ENCODE data around the gene SDK2.

Gene SDK2

GRCh38 chr17:73628642-73629552, 15.3 kb downstream of the SDK2 start:
- Histone ChIP-seq H3K4me3 (ENCODE audit: low read depth, low read length) (no peak overlapping the region), H3K9ac (ENCODE audit: low read depth, low read length) (no peak overlapping the region), H3K27me3 (ENCODE audit: control insufficient read depth, insufficient read depth, low read length) (no peaks in the 10 kb centered on the region), H3K36me3 (ENCODE audit: control insufficient read depth, insufficient read depth, low read length) (peaks cover 5% of the 10 kb centered on the region), H3K9me3 (ENCODE audit: control insufficient read depth, insufficient read depth, low read length) (no peaks in the 10 kb centered on the region), H3K4me1 (ENCODE audit: control insufficient read depth, insufficient read depth, low read length) (no peaks in the 10 kb centered on the region)

GRCh38 chr17:73625991-73626673, 18.1 kb downstream of the SDK2 start:
- Histone ChIP-seq H3K4me3 (ENCODE audit: low read depth, low read length) (no peak overlapping the region), H3K36me3 (ENCODE audit: control insufficient read depth, insufficient read depth, low read length) (peaks cover 5% of the 10 kb centered on the region), H3K9ac (ENCODE audit: low read depth, low read length) (no peak overlapping the region), H3K27me3 (ENCODE audit: control insufficient read depth, insufficient read depth, low read length) (no peaks in the 10 kb centered on the region), H3K4me1 (ENCODE audit: control insufficient read depth, insufficient read depth, low read length) (no peaks in the 10 kb centered on the region), H3K9me3 (ENCODE audit: control insufficient read depth, insufficient read depth, low read length) (no peaks in the 10 kb centered on the region)

- H3K27me3 ChIP-seq (ENCODE audit: control insufficient read depth, insufficient read depth, low read length) = no peaks in the 10 kb centered on the region
- no peak overlapping the region for H3K9ac ChIP-seq (ENCODE audit: low read depth, low read length)
- H3K4me1 ChIP-seq (ENCODE audit: control insufficient read depth, insufficient read depth, low read length) = no peaks in the 10 kb centered on the region
- no peaks in the 10 kb centered on the region for H3K9me3 ChIP-seq (ENCODE audit: control insufficient read depth, insufficient read depth, low read length)
- H3K4me3 ChIP-seq (ENCODE audit: low read depth, low read length) = no peak overlapping the region
- H3K36me3 ChIP-seq (ENCODE audit: control insufficient read depth, insufficient read depth, low read length) = peaks cover 5% of the 10 kb centered on the region
Observed at GRCh38 chr17:73625006-73625405, 19.2 kb downstream of the SDK2 start.

- H3K4me3 ChIP-seq (ENCODE audit: low read depth, low read length) = no peak overlapping the region
- no peaks in the 10 kb centered on the region for H3K27me3 ChIP-seq (ENCODE audit: control insufficient read depth, insufficient read depth, low read length)
- H3K9ac ChIP-seq (ENCODE audit: low read depth, low read length) = no peak overlapping the region
- H3K9me3 ChIP-seq (ENCODE audit: control insufficient read depth, insufficient read depth, low read length) = no peaks in the 10 kb centered on the region
- H3K36me3 ChIP-seq (ENCODE audit: control insufficient read depth, insufficient read depth, low read length) = peaks cover 5% of the 10 kb centered on the region
- no peaks in the 10 kb centered on the region for H3K4me1 ChIP-seq (ENCODE audit: control insufficient read depth, insufficient read depth, low read length)
Observed at GRCh38 chr17:73624496-73624988, 19.7 kb downstream of the SDK2 start.

GRCh38 chr17:73623818-73624217, 20.4 kb downstream of the SDK2 start:
- no peaks in the 10 kb centered on the region for H3K27me3 ChIP-seq (ENCODE audit: control insufficient read depth, insufficient read depth, low read length)
- no peak overlapping the region for H3K9ac ChIP-seq (ENCODE audit: low read depth, low read length)
- H3K4me3 ChIP-seq (ENCODE audit: low read depth, low read length) = no peak overlapping the region
- H3K36me3 ChIP-seq (ENCODE audit: control insufficient read depth, insufficient read depth, low read length) = peaks cover 2% of the 10 kb centered on the region
- no peaks in the 10 kb centered on the region for H3K9me3 ChIP-seq (ENCODE audit: control insufficient read depth, insufficient read depth, low read length)
- H3K4me1 ChIP-seq (ENCODE audit: control insufficient read depth, insufficient read depth, low read length) = no peaks in the 10 kb centered on the region

- Histone ChIP-seq H3K27me3 (ENCODE audit: control insufficient read depth, insufficient read depth, low read length) (no peaks in the 10 kb centered on the region), H3K9ac (ENCODE audit: low read depth, low read length) (no peak overlapping the region), H3K36me3 (ENCODE audit: control insufficient read depth, insufficient read depth, low read length) (peaks cover 2% of the 10 kb centered on the region), H3K4me3 (ENCODE audit: low read depth, low read length) (no peak overlapping the region), H3K9me3 (ENCODE audit: control insufficient read depth, insufficient read depth, low read length) (no peaks in the 10 kb centered on the region), H3K4me1 (ENCODE audit: control insufficient read depth, insufficient read depth, low read length) (peaks cover 1% of the 10 kb centered on the region)
Observed at GRCh38 chr17:73623247-73623646, 21.0 kb downstream of the SDK2 start.

GRCh38 chr17:73622381-73622780, 21.9 kb downstream of the SDK2 start:
- H3K27me3 ChIP-seq (ENCODE audit: control insufficient read depth, insufficient read depth, low read length) = no peaks in the 10 kb centered on the region
- H3K4me1 ChIP-seq (ENCODE audit: control insufficient read depth, insufficient read depth, low read length) = peaks cover 10% of the 10 kb centered on the region
- H3K9me3 ChIP-seq (ENCODE audit: control insufficient read depth, insufficient read depth, low read length) = no peaks in the 10 kb centered on the region
- no peak overlapping the region for H3K9ac ChIP-seq (ENCODE audit: low read depth, low read length)
- H3K4me3 ChIP-seq (ENCODE audit: low read depth, low read length) = no peak overlapping the region
- H3K36me3 ChIP-seq (ENCODE audit: control insufficient read depth, insufficient read depth, low read length) = peaks cover 2% of the 10 kb centered on the region

- peaks cover 2% of the 10 kb centered on the region for H3K36me3 ChIP-seq (ENCODE audit: control insufficient read depth, insufficient read depth, low read length)
- peaks cover 13% of the 10 kb centered on the region for H3K4me1 ChIP-seq (ENCODE audit: control insufficient read depth, insufficient read depth, low read length)
- H3K4me3 ChIP-seq (ENCODE audit: low read depth, low read length) = no peak overlapping the region
- no peaks in the 10 kb centered on the region for H3K27me3 ChIP-seq (ENCODE audit: control insufficient read depth, insufficient read depth, low read length)
- no peaks in the 10 kb centered on the region for H3K9me3 ChIP-seq (ENCODE audit: control insufficient read depth, insufficient read depth, low read length)
- H3K9ac ChIP-seq (ENCODE audit: low read depth, low read length) = no peak overlapping the region
Observed at GRCh38 chr17:73621685-73622084, 22.6 kb downstream of the SDK2 start.

GRCh38 chr17:73620414-73620813, 23.8 kb downstream of the SDK2 start:
- peaks cover 19% of the 10 kb centered on the region for H3K4me1 ChIP-seq (ENCODE audit: control insufficient read depth, insufficient read depth, low read length)
- H3K4me3 ChIP-seq (ENCODE audit: low read depth, low read length) = no peak overlapping the region
- H3K36me3 ChIP-seq (ENCODE audit: control insufficient read depth, insufficient read depth, low read length) = no peaks in the 10 kb centered on the region
- H3K27me3 ChIP-seq (ENCODE audit: control insufficient read depth, insufficient read depth, low read length) = no peaks in the 10 kb centered on the region
- H3K9ac ChIP-seq (ENCODE audit: low read depth, low read length) = no peak overlapping the region
- no peaks in the 10 kb centered on the region for H3K9me3 ChIP-seq (ENCODE audit: control insufficient read depth, insufficient read depth, low read length)

GRCh38 chr17:73617501-73617900, 26.7 kb downstream of the SDK2 start:
- H3K4me1 ChIP-seq (ENCODE audit: control insufficient read depth, insufficient read depth, low read length) = peaks cover 31% of the 10 kb centered on the region
- H3K9ac ChIP-seq (ENCODE audit: low read depth, low read length) = no peak overlapping the region
- no peaks in the 10 kb centered on the region for H3K9me3 ChIP-seq (ENCODE audit: control insufficient read depth, insufficient read depth, low read length)
- H3K4me3 ChIP-seq (ENCODE audit: low read depth, low read length) = no peak overlapping the region
- H3K36me3 ChIP-seq (ENCODE audit: control insufficient read depth, insufficient read depth, low read length) = no peaks in the 10 kb centered on the region
- no peaks in the 10 kb centered on the region for H3K27me3 ChIP-seq (ENCODE audit: control insufficient read depth, insufficient read depth, low read length)

- Histone ChIP-seq H3K9me3 (ENCODE audit: control insufficient read depth, insufficient read depth, low read length) (no peaks in the 10 kb centered on the region), H3K9ac (ENCODE audit: low read depth, low read length) (no peak overlapping the region), H3K36me3 (ENCODE audit: control insufficient read depth, insufficient read depth, low read length) (no peaks in the 10 kb centered on the region), H3K4me1 (ENCODE audit: control insufficient read depth, insufficient read depth, low read length) (peaks cover 31% of the 10 kb centered on the region), H3K27me3 (ENCODE audit: control insufficient read depth, insufficient read depth, low read length) (no peaks in the 10 kb centered on the region), H3K4me3 (ENCODE audit: low read depth, low read length) (no peak overlapping the region)
Observed at GRCh38 chr17:73616873-73617404, 27.3 kb downstream of the SDK2 start.
